Muscle layer of duodenum (tissue), 2 donors: ENCODE data around the gene KIAA0930.

ENCODE experiments used
- H3K27ac ChIP-seq: one replicate; pipeline ENCODE4 v1.7.0; 2013; ENCODE audit warnings: mild to moderate bottlenecking, low read length
- H3K27me3 ChIP-seq: one replicate; pipeline ENCODE4 v1.7.0; 2013; ENCODE audit warnings: low read depth, mild to moderate bottlenecking, control low read depth, low read length
- H3K36me3 ChIP-seq, 2 donors: one replicate each; pipeline ENCODE4 v1.7.0; 2013; ENCODE audit warnings: low read length in 2 of 2, control low read depth in 1 of 2, mild to moderate bottlenecking in 1 of 2; ENCODE audit not compliant: insufficient read depth in 2 of 2, control insufficient read depth in 1 of 2
- H3K4me1 ChIP-seq, 2 donors: one replicate each; pipeline ENCODE4 v1.7.0; 2013; ENCODE audit warnings: low read length in 2 of 2, mild to moderate bottlenecking in 2 of 2, control low read depth in 1 of 2, moderate library complexity in 1 of 2; ENCODE audit not compliant: insufficient read depth in 2 of 2, control insufficient read depth in 1 of 2
- H3K4me3 ChIP-seq, 2 donors: one replicate each; pipeline ENCODE4 v1.7.0; 2013; ENCODE audit warnings: low read length in 2 of 2, low read depth in 1 of 2, mild to moderate bottlenecking in 1 of 2
- H3K9me3 ChIP-seq, 2 donors: one replicate each; pipeline ENCODE4 v1.7.0; 2013; ENCODE audit warnings: low read length in 2 of 2, control low read depth in 1 of 2, mild to moderate bottlenecking in 1 of 2; ENCODE audit not compliant: control insufficient read depth in 1 of 2
- donor health status: healthy.

The KIAA0930 gene

DNA sequence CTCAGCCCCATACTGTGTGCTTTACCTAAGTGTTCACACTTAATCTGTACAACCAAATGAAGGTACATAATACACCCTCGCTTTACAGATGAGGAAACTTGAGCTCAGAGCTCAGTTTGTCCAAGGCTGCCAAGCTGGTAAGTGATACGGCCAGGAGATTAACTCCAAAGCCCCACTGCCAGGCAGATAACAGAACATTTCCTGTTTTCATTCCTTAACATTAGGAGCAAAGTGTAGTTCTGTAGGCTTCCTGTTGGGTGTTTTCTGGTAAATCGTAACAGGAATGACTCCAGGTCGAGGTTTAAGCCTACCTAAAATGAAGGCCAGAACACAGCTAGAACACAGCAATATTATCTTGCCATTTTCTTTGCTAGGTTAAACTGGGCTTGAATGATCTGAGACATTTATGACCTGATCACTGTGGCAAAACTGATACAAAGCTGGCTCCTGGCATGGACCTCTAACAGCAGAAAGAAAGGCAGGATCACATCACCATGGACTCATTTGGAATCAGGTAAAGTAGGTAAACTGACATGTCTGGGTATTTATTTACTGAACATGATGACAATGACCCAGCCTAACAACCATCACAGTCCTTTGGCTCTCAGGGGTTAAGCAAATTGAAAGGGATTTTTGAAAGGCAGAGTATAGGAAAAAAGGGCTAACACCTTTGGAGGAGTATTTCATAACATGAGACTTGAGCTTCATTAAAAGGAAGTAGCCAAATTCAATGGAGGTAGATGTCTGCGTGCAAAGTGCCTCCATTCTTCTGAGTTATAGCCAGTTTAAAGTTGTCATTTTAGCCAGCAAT, 80.8 kb downstream of the KIAA0930 start:
- peak overlapping the region; percentile 52 for H3K27ac ChIP-seq
- peaks cover 3 to 6% of the 10 kb centered on the region in 2 donors for H3K4me1 ChIP-seq
- H3K4me3 ChIP-seq: no peak overlapping the region
- H3K9me3 ChIP-seq: no peaks in the 10 kb centered on the region
- H3K36me3 ChIP-seq: peaks cover 9 to 12% of the 10 kb centered on the region in 2 donors
- H3K27me3 ChIP-seq: no peaks in the 10 kb centered on the region

DNA sequence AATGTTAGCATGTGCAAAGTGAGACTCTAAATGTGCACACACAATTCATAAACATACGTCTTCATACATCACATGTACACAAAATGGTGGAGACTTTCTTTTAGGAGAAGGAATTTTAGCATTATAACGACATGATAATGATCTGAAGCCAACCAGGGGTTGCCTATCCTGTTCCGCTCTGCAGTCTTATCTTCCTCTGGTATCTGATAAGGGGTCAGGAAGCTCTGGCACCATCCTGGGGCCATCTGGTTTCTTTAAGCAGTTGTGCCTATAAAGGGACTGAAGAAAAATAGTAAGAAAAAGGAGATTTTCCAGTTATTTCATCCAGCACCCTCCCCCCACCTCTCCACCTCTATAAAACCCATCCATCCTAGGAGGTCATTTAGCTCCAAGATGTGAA, 82.8 kb downstream of the KIAA0930 start:
- Histone ChIP-seq H3K4me3 (no peak overlapping the region), H3K27me3 (no peaks in the 10 kb centered on the region), H3K4me1 (peaks cover 3% of the 10 kb centered on the region in 2 donors), H3K27ac (no peak overlapping the region), H3K9me3 (no peaks in the 10 kb centered on the region), H3K36me3 (peaks cover 8 to 9% of the 10 kb centered on the region in 2 donors)

DNA sequence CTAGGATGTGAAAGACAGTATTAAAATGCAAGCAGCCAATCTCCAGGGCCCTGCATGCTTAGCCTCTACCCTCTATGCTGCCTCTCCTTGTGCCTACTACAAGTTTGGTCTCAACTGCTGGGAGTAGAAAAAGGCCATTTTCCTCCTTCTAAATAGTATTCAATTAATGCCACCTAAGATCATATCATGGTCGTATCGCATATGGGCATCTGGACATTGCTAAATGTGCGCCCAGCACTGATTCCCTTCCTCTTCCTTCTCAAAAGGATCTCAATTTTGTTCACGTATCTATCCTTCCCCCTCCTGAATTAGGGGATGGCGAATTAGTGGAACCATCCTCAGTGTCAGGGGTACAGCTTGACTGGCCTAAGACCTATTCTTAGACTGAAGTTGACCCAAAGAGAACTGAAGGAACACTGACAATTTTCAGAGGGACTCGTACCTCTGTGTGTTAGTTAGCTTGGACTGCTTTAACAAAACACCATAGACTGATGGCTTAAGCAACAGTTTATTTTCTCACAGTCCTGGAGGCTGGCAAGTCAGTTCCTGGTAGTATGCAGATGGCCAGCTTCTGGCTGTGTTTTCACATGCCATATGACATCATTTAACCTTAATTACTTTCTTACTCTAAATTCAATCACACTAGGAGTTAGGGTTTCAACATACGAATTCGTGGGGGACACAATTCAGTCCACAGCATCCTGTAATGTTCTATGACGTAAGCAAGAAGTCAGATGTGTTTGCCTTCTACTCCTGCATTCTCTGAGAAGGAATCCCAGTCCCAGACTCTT, 85.4 kb downstream of the KIAA0930 start:
- Histone ChIP-seq H3K9me3 (no peaks in the 10 kb centered on the region), H3K27me3 (no peaks in the 10 kb centered on the region), H3K4me3 (no peak overlapping the region), H3K27ac (no peak overlapping the region), H3K4me1 (no peaks in the 10 kb centered on the region), H3K36me3 (peaks cover 9 to 17% of the 10 kb centered on the region in 2 donors)

DNA sequence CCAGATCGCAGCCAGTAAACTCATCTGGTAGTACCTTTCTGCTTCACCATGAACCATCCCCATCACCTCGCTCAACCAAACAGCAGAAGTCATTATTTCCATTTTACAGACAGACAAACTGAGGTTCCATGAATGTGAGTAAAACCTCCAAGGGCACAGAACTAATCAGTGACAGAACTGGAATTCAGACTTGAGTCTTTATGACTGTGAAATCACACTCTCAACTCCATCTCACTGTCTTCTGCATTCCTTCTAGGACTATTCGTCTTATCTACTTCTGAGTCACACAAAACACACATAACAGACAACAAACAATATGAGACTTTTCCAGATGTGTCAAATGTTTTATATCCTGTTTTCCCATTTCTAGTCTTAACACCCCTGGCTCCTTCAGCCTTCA, 86.3 kb downstream of the KIAA0930 start:
- Histone ChIP-seq H3K27ac (no peak overlapping the region), H3K27me3 (no peaks in the 10 kb centered on the region), H3K36me3 (peaks cover 9 to 19% of the 10 kb centered on the region in 2 donors), H3K4me1 (no peaks in the 10 kb centered on the region), H3K4me3 (no peak overlapping the region), H3K9me3 (no peaks in the 10 kb centered on the region)

DNA sequence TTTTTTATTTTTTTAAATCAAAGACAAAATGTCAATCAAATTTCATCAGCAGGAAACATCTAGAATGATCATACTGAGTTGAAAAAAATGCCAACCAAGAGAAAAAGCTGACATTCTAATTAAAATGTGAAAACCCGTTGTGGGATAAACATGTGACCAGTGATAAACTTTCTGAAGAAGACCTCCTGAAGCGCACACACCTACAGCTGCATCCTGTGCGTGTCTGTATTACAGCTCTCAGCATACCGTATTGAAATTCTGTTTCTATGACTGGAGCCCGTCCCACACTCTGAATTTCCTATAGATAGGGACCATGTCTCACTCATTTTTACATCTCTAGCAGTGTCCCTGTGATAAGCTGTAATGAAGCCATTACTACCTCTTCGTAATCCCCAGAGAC, 89.2 kb downstream of the KIAA0930 start:
- H3K27me3 ChIP-seq: no peaks in the 10 kb centered on the region
- no peaks in the 10 kb centered on the region for H3K4me1 ChIP-seq
- no peak overlapping the region for H3K27ac ChIP-seq
- H3K9me3 ChIP-seq: no peaks in the 10 kb centered on the region
- H3K4me3 ChIP-seq: no peak overlapping the region
- peaks cover 0 to 11% of the 10 kb centered on the region in 2 donors for H3K36me3 ChIP-seq

DNA sequence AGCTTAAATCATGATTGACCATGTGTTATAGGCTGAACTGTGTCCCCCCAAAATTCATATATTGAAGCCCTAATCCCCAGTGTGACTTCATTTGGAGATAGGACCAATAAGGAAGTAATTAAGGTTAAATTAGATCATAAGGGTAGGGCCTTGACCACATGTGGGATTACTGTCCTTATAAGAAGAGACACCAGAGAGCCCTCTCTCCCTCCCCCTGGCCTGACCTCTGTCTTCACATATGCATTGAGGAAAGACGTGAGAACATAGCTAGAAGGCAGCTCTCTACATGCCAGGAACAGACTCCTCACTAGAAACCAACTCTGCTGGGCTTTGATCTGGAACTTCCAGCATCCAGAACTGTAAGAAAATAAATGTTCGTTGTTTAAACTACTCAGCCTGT, 90.6 kb downstream of the KIAA0930 start:
- H3K4me3 ChIP-seq: no peak overlapping the region
- H3K27ac ChIP-seq: no peak overlapping the region
- no peaks in the 10 kb centered on the region for H3K27me3 ChIP-seq
- H3K4me1 ChIP-seq: no peaks in the 10 kb centered on the region
- H3K9me3 ChIP-seq: no peaks in the 10 kb centered on the region
- peaks cover 0 to 11% of the 10 kb centered on the region in 2 donors for H3K36me3 ChIP-seq

DNA sequence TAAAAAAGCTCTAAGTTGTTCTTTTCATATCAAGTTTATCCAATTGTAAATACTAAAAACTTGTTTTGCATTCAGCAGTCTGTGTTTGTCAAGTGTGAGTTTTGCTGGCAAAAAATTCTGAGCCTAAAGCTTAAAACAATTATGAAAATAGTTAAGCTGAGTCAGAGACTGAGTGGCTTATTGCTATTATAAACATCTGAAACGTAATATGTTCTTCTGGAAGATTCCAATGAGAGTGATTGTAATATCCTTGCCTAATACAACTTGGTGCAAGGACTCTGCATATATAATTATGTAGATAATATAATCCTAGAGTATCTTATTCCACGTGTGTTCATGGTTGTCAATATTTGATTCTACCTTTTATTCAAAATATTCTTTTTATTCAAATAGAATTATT, 91.0 kb downstream of the KIAA0930 start:
- Histone ChIP-seq H3K27me3 (no peaks in the 10 kb centered on the region), H3K36me3 (peaks cover 0 to 11% of the 10 kb centered on the region in 2 donors), H3K4me3 (no peak overlapping the region), H3K27ac (no peak overlapping the region), H3K4me1 (no peaks in the 10 kb centered on the region), H3K9me3 (no peaks in the 10 kb centered on the region)

DNA sequence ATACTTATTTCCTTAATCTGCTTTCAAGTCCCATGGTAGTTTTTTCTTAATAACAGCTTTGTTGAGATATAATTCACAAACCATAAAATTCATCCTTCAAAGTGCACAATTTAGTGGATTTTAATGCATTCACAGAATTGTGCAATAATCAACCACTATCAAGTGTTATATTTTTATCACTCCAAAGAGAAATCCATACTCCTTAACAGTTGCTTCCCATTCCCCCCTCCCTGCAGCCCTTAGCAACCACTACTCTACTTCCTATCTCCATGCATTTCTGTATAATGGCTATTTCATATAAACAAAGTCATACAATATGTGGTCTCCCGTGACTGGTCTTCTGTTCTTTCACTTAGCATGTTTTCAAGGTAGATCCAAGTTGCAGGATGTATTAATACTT, 95.8 kb downstream of the KIAA0930 start:
- Histone ChIP-seq H3K4me3 (no peak overlapping the region), H3K9me3 (no peaks in the 10 kb centered on the region), H3K4me1 (no peaks in the 10 kb centered on the region), H3K36me3 (no peaks in the 10 kb centered on the region), H3K27me3 (no peaks in the 10 kb centered on the region), H3K27ac (no peak overlapping the region)

DNA sequence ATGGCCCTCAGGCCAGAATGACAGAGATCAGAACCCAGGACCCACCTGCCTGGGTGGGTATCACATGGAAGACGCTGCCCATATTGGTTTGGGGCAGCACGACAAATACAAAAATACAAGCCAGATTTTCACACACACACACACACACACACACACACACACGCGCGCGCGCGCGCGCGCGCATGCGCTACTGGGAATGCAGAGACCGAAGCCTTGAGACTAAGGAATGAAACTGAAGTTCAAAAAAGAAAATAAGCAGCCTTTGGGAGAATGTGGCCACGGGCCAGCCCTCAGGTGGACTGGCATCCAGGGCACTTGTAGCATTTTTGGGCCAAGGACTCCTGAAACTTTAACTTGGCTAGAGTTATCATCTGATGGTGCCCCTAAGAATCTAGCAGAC, 98.3 kb downstream of the KIAA0930 start:
- H3K27ac ChIP-seq: no peak overlapping the region
- no peaks in the 10 kb centered on the region for H3K4me1 ChIP-seq
- no peaks in the 10 kb centered on the region for H3K9me3 ChIP-seq
- no peak overlapping the region for H3K4me3 ChIP-seq
- H3K36me3 ChIP-seq: no peaks in the 10 kb centered on the region
- H3K27me3 ChIP-seq: no peaks in the 10 kb centered on the region
